ENCODE results near the gene SH3BP2.

The SH3BP2 gene

GRCh38 chr4:2796849-2797544, 4.1 kb downstream of the SH3BP2 start:
- Histone ChIP-seq H3K27ac (ENCODE audit: low read depth, low read length, poor library complexity, severe bottlenecking) (no peak overlapping the region), H4K20me1 (ENCODE audit: insufficient read depth, low read length) (no peaks in the 10 kb centered on the region)

GRCh38 chr4:2797545-2798305, 4.8 kb downstream of the SH3BP2 start:
- Histone ChIP-seq H3K9ac (ENCODE audit: low read length) (no peak overlapping the region), H3F3A (ENCODE audit: insufficient read depth, low read length) (no peaks in the 10 kb centered on the region), H3K9me3 (ENCODE audit: low read length) (no peaks in the 10 kb centered on the region), H3K4me2 (ENCODE audit: low read length) (no peak overlapping the region), H3K27me3 (ENCODE audit: insufficient read depth, low read length) (no peaks in the 10 kb centered on the region), H3K79me2 (ENCODE audit: insufficient read depth, low read length) (no peaks in the 10 kb centered on the region), H3K4me3 (ENCODE audit: low read depth, low read length, poor library complexity, severe bottlenecking) (no peak overlapping the region), H3K27ac (ENCODE audit: low read depth, low read length, poor library complexity, severe bottlenecking) (no peak overlapping the region), H4K20me1 (ENCODE audit: insufficient read depth, low read length) (no peaks in the 10 kb centered on the region), H2AFZ (ENCODE audit: low read length) (no peak overlapping the region), H3K36me3 (ENCODE audit: insufficient read depth, low read length) (no peaks in the 10 kb centered on the region), H3K4me1 (ENCODE audit: insufficient read depth, low read length, severe bottlenecking) (peaks cover 7% of the 10 kb centered on the region), H3K9me2 (ENCODE audit: low read depth, low read length) (no peaks in the 10 kb centered on the region)
- no peak for TF ChIP-seq CTCF (IDR thresholded peaks at IDR 0.05; ENCODE audit: low read length)
- TF ChIP-seq EZH2 (IDR thresholded peaks at IDR 0.05; ENCODE audit: borderline replicate concordance, low read length), result no peak

More at GRCh38 chr4:2796849-2797544, 4.1 kb downstream of the SH3BP2 start:
- no peak overlapping the region for H2AFZ ChIP-seq (ENCODE audit: low read length)
- no peaks in the 10 kb centered on the region for H3F3A ChIP-seq (ENCODE audit: insufficient read depth, low read length)
- H3K36me3 ChIP-seq (ENCODE audit: insufficient read depth, low read length), result no peaks in the 10 kb centered on the region
- TF ChIP-seq CTCF (IDR thresholded peaks at IDR 0.05; ENCODE audit: low read length) (no peak), EZH2 (IDR thresholded peaks at IDR 0.05; ENCODE audit: borderline replicate concordance, low read length) (no peak)
- H3K9ac ChIP-seq (ENCODE audit: low read length), result no peak overlapping the region
- no peak overlapping the region for H3K4me3 ChIP-seq (ENCODE audit: low read depth, low read length, poor library complexity, severe bottlenecking)
- H3K4me1 ChIP-seq (ENCODE audit: insufficient read depth, low read length, severe bottlenecking), result peaks cover 7% of the 10 kb centered on the region
- no peaks in the 10 kb centered on the region for H3K9me2 ChIP-seq (ENCODE audit: low read depth, low read length)
- no peaks in the 10 kb centered on the region for H3K9me3 ChIP-seq (ENCODE audit: low read length)
- no peaks in the 10 kb centered on the region for H3K27me3 ChIP-seq (ENCODE audit: insufficient read depth, low read length)
- H3K4me2 ChIP-seq (ENCODE audit: low read length), result no peak overlapping the region
- H3K79me2 ChIP-seq (ENCODE audit: insufficient read depth, low read length), result no peaks in the 10 kb centered on the region

GRCh38 chr4:2798399-2799223, 5.7 kb downstream of the SH3BP2 start:
- no peaks in the 10 kb centered on the region for H3K9me2 ChIP-seq (ENCODE audit: low read depth, low read length)
- no peak overlapping the region for H3K4me3 ChIP-seq (ENCODE audit: low read depth, low read length, poor library complexity, severe bottlenecking)
- H3K27ac ChIP-seq (ENCODE audit: low read depth, low read length, poor library complexity, severe bottlenecking), result no peak overlapping the region
- no peaks in the 10 kb centered on the region for H3K79me2 ChIP-seq (ENCODE audit: insufficient read depth, low read length)
- H3K4me2 ChIP-seq (ENCODE audit: low read length), result no peak overlapping the region
- H3K4me1 ChIP-seq (ENCODE audit: insufficient read depth, low read length, severe bottlenecking), result no peaks in the 10 kb centered on the region
- H3K36me3 ChIP-seq (ENCODE audit: insufficient read depth, low read length), result no peaks in the 10 kb centered on the region
- H3K27me3 ChIP-seq (ENCODE audit: insufficient read depth, low read length), result no peaks in the 10 kb centered on the region
- H3K9ac ChIP-seq (ENCODE audit: low read length), result no peak overlapping the region
- H3K9me3 ChIP-seq (ENCODE audit: low read length), result no peaks in the 10 kb centered on the region
- no peaks in the 10 kb centered on the region for H4K20me1 ChIP-seq (ENCODE audit: insufficient read depth, low read length)
- H3F3A ChIP-seq (ENCODE audit: insufficient read depth, low read length), result no peaks in the 10 kb centered on the region
- H2AFZ ChIP-seq (ENCODE audit: low read length), result no peak overlapping the region
- TF ChIP-seq CTCF (IDR thresholded peaks at IDR 0.05; ENCODE audit: low read length) (no peak), EZH2 (IDR thresholded peaks at IDR 0.05; ENCODE audit: borderline replicate concordance, low read length) (no peak)
